Motor neuron (in vitro differentiated cells): ENCODE results near the gene ACADVL. TPM values are rescaled to one million over a fixed set of nuclear protein-coding genes. Genes with fewer than 3 reads are reported as not detected.

Source experiments
- ATAC-seq, 8 experiments: fragments of 200-7000 bp; cut with Tn5 transposase; replicated peaks in 6 of 8; 2 replicates each; pipeline ENCODE4 v1.8.0; 2021; ENCODE audit warnings: mild to moderate bottlenecking in 8 of 8, moderate library complexity in 8 of 8
- H3K27ac ChIP-seq, 2 donors: fragments of 250-450 bp; sonication (Bioruptor Pico); 2 replicates each; pipeline ENCODE4 v1.9.0; 2021; ENCODE audit warnings: antibody characterized with exemption in 2 of 2, mild to moderate bottlenecking in 2 of 2, moderate library complexity in 1 of 2
- H3K4me1 ChIP-seq, 2 donors: fragments of 250-450 bp; sonication (Bioruptor Pico); replicated peaks in 1 of 2; 2 replicates each; pipeline ENCODE4 v1.6.1; 2021; ENCODE audit warnings: antibody characterized with exemption in 2 of 2, mild to moderate bottlenecking in 2 of 2, moderate library complexity in 1 of 2
- H3K4me3 ChIP-seq, 5 donors: fragments of 250-450 bp; sonication (Bioruptor Pico); 2 replicates each; pipeline ENCODE4 v1.9.0; 2021; ENCODE audit warnings: antibody characterized with exemption in 5 of 5, mild to moderate bottlenecking in 5 of 5, moderate library complexity in 4 of 5
- WGBS, 10 experiments: fragments of 450-650 bp; shearing (Covaris generic); methylation state at CpG; one replicate each; pipeline ENCODE4 v1.0.0; 2022; 5-methylcytosine and 5-hydroxymethylcytosine counted together
- in situ Hi-C, 9 experiments: fragments of 400-800 bp; cut with MboI; loops; one replicate each; pipeline ENCODE4 v1.15.0; 2021; ENCODE audit warnings: low sequenced_read_pairs in 9 of 9, low pct_unique_long_range_greater_than_20kb in 2 of 9; ENCODE audit not compliant: unreplicated experiment in 9 of 9
- total RNA-seq, 8 experiments: library from RNA; unstranded; fragments of 300-600 nt; gene quantifications; 2 replicates each; pipeline versions ENCODE4 v1.2.3 to v1.2.4, GENCODE V29; 2022

The ACADVL gene
- total RNA-seq, 8 experiments from 2014 or later: 77.7 to 513 (median 215) TPM

DNA sequence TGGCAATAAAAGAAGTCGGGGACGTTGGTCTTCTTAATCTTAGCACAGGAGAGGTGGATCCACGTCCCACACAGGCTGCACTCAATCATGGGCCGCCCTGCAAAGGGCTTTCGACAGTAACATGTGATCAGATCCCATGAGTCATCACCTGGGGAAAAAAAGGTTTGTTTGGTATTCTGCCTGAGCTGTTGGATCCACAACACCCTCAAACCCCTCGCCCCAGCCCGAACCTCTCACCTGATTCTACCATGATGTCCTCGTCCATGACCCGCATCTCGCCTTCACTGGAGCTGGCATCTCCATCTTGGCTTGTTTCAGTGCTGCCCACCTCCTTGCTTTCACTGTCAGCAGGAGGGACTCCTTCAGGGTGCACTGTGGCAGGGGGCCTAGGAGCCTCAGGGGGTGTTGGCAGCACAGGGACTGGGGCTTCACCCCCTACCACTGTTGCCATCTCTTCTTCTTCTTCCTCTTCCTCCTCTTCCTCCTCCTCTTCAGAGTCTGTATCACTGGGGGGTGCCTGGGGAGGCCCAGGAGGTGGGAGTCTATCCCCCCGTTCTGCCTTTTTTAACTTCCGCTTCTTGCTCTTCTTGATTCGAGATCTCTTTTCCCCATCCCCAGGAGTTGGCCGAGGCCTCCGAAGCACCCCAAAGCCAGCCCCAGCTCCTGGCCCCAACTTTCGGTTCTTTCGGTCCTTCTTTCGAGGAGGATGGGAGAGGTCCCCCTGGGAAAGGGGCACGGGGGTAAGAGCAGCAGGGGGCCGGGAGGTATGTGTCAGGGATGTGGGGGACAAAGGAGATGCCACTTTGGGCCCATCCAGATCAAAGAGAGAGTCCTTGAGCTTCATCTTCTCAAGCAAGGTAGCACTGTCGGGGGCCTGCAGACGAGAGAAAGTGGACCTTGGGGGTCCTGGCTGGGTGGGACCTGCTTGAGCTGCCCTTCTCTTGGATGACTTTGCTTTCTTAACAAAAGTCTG lies 16.2 kb downstream of the ACADVL start:
- Histone ChIP-seq H3K4me3 (peak overlapping the region in 1 of 5 donors; percentile 3), H3K27ac (no peak overlapping the region), H3K4me1 (peaks cover 26 to 30% of the 10 kb centered on the region in 2 donors)
- WGBS, 10 experiments: 40 to 100% (median 88%) methylated on average over 1 to 10 of the region's 22 CpGs; no CpG with 5 or more reads in 1 of the 10 experiments
- in situ Hi-C loops: no loop called here
- ATAC-seq: no peak

DNA sequence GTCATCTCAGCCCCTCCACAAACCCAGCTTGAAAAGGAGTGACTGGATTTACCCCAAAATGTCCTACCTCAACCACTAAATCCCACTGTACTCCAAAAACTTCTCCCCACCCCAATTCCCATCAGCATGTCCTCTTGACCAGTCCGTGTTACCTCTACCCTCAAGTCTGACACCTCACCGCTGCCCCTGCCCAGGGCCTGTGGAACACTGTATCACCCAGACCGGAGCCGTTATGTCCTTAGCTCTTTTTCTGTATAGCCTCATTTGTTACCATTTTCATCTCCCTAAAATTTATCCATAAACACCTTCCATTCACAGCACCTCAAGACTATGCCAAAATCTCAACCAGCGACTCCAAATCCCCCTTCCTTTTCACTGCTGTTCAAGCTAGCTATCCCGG lies 17.1 kb downstream of the ACADVL start:
- peaks cover 26 to 28% of the 10 kb centered on the region in 2 donors for H3K4me1 ChIP-seq
- no peak overlapping the region for H3K27ac ChIP-seq
- WGBS, 10 experiments: 60 to 100% (median 84%) methylated on average over 1 to 6 of the region's 6 CpGs; no CpG with 5 or more reads in 1 of the 10 experiments
- peak overlapping the region in 1 of 5 donors; percentile 96 for H3K4me3 ChIP-seq
- in situ Hi-C loops: no loop called here
- ATAC-seq: no peak

DNA sequence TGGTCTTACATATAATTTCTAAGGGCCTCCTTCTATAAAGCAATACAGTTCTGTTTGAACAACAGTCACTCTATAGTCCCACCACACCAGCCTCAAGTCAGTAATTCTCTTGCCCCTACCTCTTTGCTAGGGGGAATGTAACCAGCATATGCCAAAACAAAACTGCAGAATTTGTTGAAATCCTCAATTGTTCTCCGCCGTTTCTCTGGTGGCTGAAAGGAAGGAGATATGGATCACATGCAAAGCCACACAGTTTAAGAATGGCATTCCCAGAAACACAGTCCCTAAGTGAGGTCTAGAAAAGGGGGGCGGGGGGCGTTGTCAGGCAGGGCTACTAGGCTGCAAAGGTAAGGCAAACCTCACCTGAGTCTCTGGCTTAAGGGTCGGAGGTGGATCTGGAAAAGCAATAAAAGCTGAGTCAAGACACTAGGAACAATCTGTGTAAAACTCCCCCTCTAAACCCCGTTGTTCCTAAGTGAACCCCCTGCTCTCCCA lies 17.6 kb downstream of the ACADVL start:
- 37 to 81% (median 46%) methylated on average over 2 to 3 of the region's 6 CpGs; no CpG with 5 or more reads in 4 of the 10 experiments for WGBS, 10 experiments
- Histone ChIP-seq H3K27ac (peak overlapping the region; percentile 80 to 88), H3K4me1 (peaks cover 21 to 23% of the 10 kb centered on the region in 2 donors), H3K4me3 (peak overlapping the region; percentile 72 to 96 (median 84))
- in situ Hi-C loops: no loop called here
- no peak for ATAC-seq

DNA sequence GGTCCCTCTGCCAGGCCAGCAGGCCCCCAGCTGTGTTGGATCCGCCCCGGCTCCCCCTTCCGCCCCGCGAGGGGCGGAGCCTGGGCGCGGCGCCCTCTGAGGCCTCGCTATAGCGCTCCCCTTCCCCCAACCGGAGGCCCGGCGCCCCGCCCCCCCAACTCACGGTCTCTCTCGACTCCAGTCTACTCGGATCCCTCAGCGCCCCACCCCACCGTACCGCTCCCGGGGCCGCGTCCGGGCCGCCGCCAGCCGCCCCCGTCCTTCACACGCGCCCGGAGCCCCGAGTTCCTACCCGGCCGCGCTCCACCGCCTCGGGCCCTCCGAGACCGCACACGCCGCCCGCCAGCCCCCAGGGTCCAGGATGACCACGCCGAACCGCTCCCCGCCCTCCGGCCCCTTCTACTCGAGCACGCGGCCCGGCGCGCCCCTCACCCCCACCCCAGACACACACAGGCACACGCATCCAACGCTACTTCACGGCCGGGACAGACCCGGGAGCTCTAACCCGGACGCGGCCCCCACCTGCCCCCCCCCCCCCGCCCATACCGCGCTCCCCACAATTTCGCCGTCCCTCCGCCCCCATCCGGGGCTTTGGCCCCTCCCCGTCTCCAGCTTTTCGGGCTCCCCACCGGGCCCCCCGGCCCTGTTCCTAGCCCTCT lies 18.2 kb downstream of the ACADVL start:
- ATAC-seq: peak in 6 of 8 experiments; percentile 0 to 6 (median 4)
- in situ Hi-C loops: no loop called here
- Histone ChIP-seq H3K4me3 (peak overlapping the region; percentile 72 to 96 (median 84)), H3K4me1 (peaks cover 16 to 17% of the 10 kb centered on the region in 2 donors), H3K27ac (peak overlapping the region; percentile 80 to 88)
- WGBS, 10 experiments: 0% methylated on average over 1 of the region's 73 CpGs; no CpG with 5 or more reads in 9 of the 10 experiments

DNA sequence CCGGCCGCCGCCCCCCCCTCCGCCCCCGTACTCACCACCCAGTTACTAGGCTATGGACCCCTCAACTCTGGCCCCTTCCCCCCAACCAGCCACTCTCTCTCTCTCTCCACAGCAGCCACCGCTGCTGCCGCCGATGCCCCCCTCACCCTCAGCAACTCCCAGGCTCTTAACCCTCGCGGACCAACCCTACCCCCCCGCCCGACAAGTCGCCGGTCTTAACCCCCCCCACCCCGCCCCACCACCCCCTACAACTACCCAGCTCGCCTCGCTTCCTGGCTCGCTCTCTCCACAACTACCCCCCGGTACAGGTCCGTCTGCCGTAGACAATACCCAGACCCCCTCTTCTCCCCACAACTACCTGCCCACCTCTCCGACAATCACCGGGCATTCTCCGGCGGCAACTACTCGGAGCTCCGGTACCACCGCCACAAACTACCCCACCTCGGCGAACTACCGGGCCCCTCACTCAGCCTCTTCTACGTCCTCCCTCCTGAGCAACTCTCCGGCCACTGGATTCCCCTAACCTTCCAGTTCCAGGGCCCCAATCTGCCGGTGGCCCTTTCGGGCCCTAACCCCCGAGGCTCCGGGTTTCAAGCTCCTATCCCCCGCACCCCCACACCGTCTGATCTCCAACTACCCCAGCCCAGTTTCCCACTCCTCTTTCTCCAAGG lies 18.8 kb downstream of the ACADVL start:
- no peak for ATAC-seq
- H3K27ac ChIP-seq: peak overlapping the region; percentile 76 to 83
- WGBS, 10 experiments: no CpG with 5 or more reads among the region's 39 CpGs
- H3K4me1 ChIP-seq: peaks cover 16 to 21% of the 10 kb centered on the region in 2 donors
- peak overlapping the region; percentile 72 to 96 (median 84) for H3K4me3 ChIP-seq
- in situ Hi-C loops: no loop called here

DNA sequence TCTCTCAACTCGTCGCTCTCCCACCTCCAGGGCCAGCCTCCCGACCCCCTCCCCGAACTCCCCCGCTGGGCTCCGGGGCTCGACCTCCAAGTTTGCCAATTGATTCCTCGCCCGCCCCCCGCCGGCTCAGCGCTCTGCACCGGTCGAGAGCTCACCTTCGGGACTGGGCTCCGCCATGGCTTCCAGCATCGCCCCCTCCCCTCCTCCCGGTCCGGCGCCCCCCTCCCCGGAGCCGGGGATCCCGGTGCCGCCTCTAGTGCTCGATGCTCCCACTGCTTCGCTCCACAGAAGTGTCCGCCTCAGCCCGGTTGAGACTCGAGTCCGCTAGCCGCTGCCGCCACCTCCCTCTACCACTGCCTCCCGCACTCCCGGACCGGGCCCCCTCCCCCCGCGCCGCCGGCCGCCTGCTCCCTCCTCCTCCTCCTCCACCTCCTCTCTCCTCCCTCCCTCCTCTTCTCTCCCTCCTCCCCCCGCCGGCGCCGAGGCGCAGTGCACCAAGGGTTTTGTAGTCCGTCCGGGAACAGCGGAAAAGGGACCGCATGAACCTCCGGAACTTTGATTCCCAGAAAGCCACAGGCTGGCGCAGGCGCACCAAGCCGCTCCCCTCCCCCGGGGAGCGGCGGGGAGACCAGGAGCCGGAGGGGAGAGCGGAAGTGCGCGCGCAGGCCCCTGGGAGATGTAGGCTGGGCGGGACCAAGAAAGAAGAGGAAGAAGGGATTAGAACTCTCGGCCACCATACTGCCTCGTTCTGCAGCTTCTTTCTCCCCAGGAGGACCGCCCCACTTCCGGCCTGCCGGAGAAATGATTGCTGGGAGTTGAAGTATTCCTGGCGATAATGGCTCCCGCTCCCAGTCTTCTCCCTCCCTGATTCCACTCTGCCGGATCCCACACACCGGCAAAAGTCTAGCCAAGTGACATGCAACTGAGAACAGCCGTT lies 19.6 kb downstream of the ACADVL start, which contains the start of gene PHF23:
Gene PHF23, minus strand, starts transcription at position 367 of the 937 bp plus-strand sequence. Its CDS starts 178 bp downstream, at position 189.
- 0 to 6% (median 0%) methylated on average over 1 to 24 of the region's 72 CpGs; no CpG with 5 or more reads in 3 of the 10 experiments for WGBS, 10 experiments
- in situ Hi-C loops: no loop called here

DNA sequence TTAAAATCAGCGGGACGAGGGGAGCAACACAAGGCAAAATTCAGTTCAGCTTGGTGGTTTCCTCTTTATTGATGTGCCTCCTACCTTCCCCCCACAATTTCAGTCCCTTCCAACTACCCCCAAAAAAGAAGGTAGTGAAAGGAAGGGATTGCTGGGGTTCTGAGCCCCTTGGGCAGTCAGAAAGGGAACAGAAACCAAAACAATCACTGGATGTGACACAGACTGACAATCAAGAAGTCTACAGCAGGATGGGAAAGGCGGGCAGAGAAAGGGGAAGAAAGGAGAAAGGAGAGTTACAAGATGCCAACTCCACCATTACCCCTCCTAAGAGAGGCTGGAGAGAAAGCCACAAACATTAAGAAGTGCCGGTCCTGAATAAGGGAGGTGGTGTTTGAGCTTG lies 20.6 kb downstream of the ACADVL start:
- no peak for ATAC-seq
- Histone ChIP-seq H3K4me1 (peaks cover 12 to 16% of the 10 kb centered on the region in 2 donors), H3K4me3 (peak overlapping the region in 3 of 5 donors; percentile 28 to 98 (median 96)), H3K27ac (no peak overlapping the region)
- in situ Hi-C loops: no loop called here
- 20 to 100% (median 48%) methylated on average over 1 to 3 of the region's 4 CpGs; no CpG with 5 or more reads in 2 of the 10 experiments for WGBS, 10 experiments

More for the DNA sequence above, 19.6 kb downstream of the ACADVL start, which contains the start of gene PHF23:
- H3K27ac ChIP-seq: peak within 1 kb of the TSS; percentile 76 to 83
- peak; percentile 47 to 78 (median 72) for ATAC-seq
- peaks cover 17 to 21% of the 10 kb centered on the region in 2 donors for H3K4me1 ChIP-seq
- peak within 1 kb of the TSS; percentile 72 to 98 (median 84) for H3K4me3 ChIP-seq

DNA sequence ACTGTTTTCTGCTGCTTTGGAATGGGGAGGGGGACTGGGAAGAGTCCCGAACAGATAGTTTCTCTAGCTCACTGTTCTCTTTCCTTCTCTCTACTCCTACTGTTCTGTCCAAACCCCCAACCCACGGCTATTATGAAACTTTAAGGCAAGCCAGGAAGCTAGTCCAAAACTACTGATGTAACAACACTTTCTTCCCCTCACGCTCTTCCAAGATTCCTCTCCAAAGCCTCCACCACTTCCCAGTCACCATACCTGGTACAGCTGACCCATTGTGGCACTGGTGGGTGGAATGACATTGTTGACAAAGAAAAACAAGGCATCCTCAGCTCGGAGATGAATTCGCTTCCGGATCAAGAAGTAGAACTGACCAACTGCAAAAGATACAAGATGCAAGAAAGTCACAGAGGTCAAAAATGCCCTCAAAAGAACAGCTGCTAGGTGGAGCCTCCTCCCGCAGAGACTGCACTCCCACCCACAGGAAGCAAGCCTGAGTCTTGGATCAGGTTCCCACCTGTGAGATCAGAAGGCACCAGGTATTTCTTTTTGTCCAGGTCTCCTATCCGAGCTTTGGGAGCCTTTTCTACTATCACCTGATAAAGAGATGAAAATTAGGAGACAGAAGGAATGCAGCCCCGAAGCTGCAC lies 21.5 kb downstream of the ACADVL start:
- H3K27ac ChIP-seq: peak overlapping the region; percentile 98
- in situ Hi-C loops: no loop called here

DNA sequence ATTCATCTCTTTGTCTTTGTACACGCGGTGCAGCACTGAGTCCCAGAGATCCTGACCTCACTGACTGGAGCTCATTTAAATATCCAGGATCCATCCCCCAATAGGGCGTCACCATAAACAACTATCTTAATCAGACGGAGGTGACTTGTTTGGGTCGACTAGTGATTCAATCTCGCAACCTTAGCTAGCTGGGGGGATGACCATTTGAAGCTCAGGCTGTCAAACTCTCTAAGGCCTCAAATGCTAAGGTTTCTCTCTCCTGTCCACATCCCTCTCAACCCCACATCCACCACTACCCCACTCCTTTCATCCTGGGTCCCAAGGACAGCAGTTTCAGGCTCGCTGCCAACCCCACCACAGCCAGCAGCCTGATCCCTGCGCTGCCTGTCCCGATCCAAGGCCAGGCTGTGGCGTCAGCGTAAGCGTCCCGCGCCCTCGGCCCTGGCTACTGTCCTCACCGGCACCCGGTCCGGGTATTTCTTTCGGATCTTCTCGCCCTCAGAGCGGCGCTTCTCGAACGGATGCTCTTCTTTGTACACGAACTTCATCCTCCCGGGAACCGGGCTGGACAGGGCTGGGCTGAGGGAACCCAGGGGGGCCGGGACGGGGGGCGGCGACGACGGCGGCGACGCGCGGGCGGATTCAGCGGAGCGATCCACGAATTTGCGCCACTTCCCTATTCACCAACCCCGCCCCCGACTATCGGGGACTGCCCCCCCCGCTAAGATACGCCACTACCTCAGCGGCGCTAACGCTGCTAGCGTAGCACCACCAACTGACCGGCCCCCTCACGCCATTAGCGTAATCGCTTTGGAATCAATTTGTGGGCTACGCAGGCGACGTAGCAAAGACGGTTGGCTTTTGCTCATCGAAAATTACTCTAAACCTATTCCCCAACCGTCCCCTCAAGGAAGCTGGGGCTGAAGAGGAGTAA lies 22.3 kb downstream of the ACADVL start, which contains the start of gene GABARAP:
Gene GABARAP, minus strand, starts transcription at position 667 of the 934 bp plus-strand sequence. Its CDS starts 119 bp downstream, at position 548.
- H3K27ac ChIP-seq: peak within 1 kb of the TSS; percentile 98
- 0 to 3% (median 0%) methylated on average over 1 to 29 of the region's 62 CpGs; no CpG with 5 or more reads in 1 of the 10 experiments for WGBS, 10 experiments
- in situ Hi-C loops: no loop called here

More for the DNA sequence above, 21.5 kb downstream of the ACADVL start:
- peak overlapping the region; percentile 96 to 100 (median 98) for H3K4me3 ChIP-seq
- 0 to 64% (median 19%) methylated on average over 2 to 7 of the region's 9 CpGs for WGBS, 10 experiments
- peaks cover 12 to 16% of the 10 kb centered on the region in 2 donors for H3K4me1 ChIP-seq
- no peak for ATAC-seq

DNA sequence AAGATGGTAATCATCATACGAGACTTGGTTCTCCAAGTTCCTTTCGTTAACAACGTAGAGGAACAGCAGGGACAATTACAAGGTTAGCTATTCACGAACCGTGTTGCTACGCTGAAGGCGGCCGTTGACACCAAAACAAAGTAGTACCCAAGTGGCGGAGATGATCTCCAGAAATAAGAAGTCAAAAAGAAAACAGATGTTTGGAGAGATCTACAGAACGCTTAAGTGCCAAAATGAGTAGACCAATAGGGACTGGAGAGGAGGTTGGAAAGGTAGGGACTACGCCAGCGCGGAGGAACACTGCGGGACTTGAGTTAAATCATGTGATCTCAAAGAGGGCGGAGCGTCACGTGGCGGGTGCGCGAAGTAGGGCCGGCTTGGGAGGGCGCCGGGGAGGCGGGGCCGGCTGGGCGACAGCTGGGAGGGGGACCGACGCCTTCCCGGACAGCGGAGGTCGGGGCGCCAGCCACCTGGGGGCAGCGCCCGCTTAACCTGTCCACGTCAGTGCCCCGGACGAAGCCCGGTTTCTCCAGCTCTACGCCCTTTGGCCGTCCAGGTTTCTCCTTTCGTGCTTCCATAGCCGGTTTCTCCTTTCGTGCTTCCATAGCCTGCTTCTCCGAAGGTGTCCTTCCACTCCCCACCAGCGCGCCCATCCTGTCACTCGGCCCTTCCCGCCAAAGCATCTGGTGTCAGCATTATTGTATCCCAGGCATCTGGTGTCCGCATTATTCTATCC lies 23.1 kb downstream of the ACADVL start:
- Histone ChIP-seq H3K4me3 (peak overlapping the region; percentile 96 to 100 (median 98)), H3K4me1 (peaks cover 6 to 10% of the 10 kb centered on the region in 2 donors), H3K27ac (peak overlapping the region; percentile 98)
- in situ Hi-C loops: no loop called here
- WGBS, 10 experiments: 0 to 7% (median 1%) methylated on average over 4 to 17 of the region's 49 CpGs; no CpG with 5 or more reads in 1 of the 10 experiments
- peak; percentile 8 to 40 (median 24) for ATAC-seq

More for the DNA sequence above, 22.3 kb downstream of the ACADVL start, which contains the start of gene GABARAP:
- peak; percentile 10 to 39 (median 20) for ATAC-seq
- peaks cover 10 to 14% of the 10 kb centered on the region in 2 donors for H3K4me1 ChIP-seq
- peak within 1 kb of the TSS; percentile 96 to 100 (median 98) for H3K4me3 ChIP-seq
